Activated CD8-positive, alpha-beta memory T cell treated with anti-CD3 and anti-CD28 coated beads for 48 hours (primary cell): ENCODE measurements around the gene AP5M1.
"Not testable (repeated sequence)": the region's sequence is repeated elsewhere in the genome, so short reads cannot be mapped to it uniquely, and the experiment has no call there.

Source experiments
- DNase-seq, 3 experiments: peaks; one replicate each; pipeline ENCODE4 v3.0.0-alpha.2; 2020; ENCODE audit warnings: low read depth in 2 of 3, low spot score in 2 of 3

AP5M1 gene

GRCh38 chr14:57268161-57269069 lies at the start of gene AP5M1, which contains the start of gene EXOC5:
TSS of gene AP5M1 (plus strand) at chr14:57268971. CDS start at chr14:57269315, 344 bp downstream.
TSS of gene EXOC5 (minus strand) at chr14:57268905. CDS start at chr14:57268648, 257 bp downstream.
- DNase-seq, result peak; percentile 79 to 82 (median 81)

GRCh38 chr14:57221931-57222330 lies 46.8 kb upstream of the AP5M1 start:
- DNase-seq, result no peak

- no peak for DNase-seq
These were observed 41.7 kb upstream of the AP5M1 start for GRCh38 chr14:57227083-57227482.

GRCh38 chr14:57228320-57228719 lies 40.5 kb upstream of the AP5M1 start:
- DNase-seq, result not testable (repeated sequence)

- DNase-seq, result no peak
These were observed 36.8 kb upstream of the AP5M1 start for GRCh38 chr14:57232006-57232405.

- DNase-seq, result not testable (repeated sequence)
These were observed 28.7 kb upstream of the AP5M1 start for GRCh38 chr14:57240115-57240514.

GRCh38 chr14:57243320-57243719 lies 25.5 kb upstream of the AP5M1 start:
- DNase-seq, result no peak

GRCh38 chr14:57244106-57244505 lies 24.7 kb upstream of the AP5M1 start:
- DNase-seq, result no peak

- DNase-seq, result no peak
These were observed 22.8 kb upstream of the AP5M1 start for GRCh38 chr14:57245941-57246340.

GRCh38 chr14:57246933-57247657 lies 21.7 kb upstream of the AP5M1 start:
- DNase-seq, result no peak

GRCh38 chr14:57254884-57255283 lies 13.9 kb upstream of the AP5M1 start:
- no peak for DNase-seq

- not testable (repeated sequence) for DNase-seq
These were observed 10.6 kb upstream of the AP5M1 start for GRCh38 chr14:57258221-57258620.

- no peak for DNase-seq
These were observed 9.1 kb upstream of the AP5M1 start for GRCh38 chr14:57259672-57260071.

GRCh38 chr14:57261604-57262003 lies 7.2 kb upstream of the AP5M1 start:
- no peak for DNase-seq

- DNase-seq, result no peak
These were observed 6.7 kb upstream of the AP5M1 start for GRCh38 chr14:57262117-57262516.

GRCh38 chr14:57266065-57266464 lies 2.7 kb upstream of the AP5M1 start:
- no peak for DNase-seq

GRCh38 chr14:57273236-57273635 lies 4.5 kb downstream of the AP5M1 start:
- no peak for DNase-seq

GRCh38 chr14:57274551-57274950 lies 5.8 kb downstream of the AP5M1 start:
- no peak for DNase-seq

GRCh38 chr14:57275023-57275664 lies 6.4 kb downstream of the AP5M1 start:
- DNase-seq, result no peak

GRCh38 chr14:57277062-57277461 lies 8.3 kb downstream of the AP5M1 start:
- DNase-seq, result no peak

GRCh38 chr14:57287745-57288144 lies 19.0 kb downstream of the AP5M1 start:
- DNase-seq, result no peak

- DNase-seq, result no peak
These were observed 22.0 kb downstream of the AP5M1 start for GRCh38 chr14:57290751-57291150.
